ENCODE data around the gene MTG2.

DNA sequence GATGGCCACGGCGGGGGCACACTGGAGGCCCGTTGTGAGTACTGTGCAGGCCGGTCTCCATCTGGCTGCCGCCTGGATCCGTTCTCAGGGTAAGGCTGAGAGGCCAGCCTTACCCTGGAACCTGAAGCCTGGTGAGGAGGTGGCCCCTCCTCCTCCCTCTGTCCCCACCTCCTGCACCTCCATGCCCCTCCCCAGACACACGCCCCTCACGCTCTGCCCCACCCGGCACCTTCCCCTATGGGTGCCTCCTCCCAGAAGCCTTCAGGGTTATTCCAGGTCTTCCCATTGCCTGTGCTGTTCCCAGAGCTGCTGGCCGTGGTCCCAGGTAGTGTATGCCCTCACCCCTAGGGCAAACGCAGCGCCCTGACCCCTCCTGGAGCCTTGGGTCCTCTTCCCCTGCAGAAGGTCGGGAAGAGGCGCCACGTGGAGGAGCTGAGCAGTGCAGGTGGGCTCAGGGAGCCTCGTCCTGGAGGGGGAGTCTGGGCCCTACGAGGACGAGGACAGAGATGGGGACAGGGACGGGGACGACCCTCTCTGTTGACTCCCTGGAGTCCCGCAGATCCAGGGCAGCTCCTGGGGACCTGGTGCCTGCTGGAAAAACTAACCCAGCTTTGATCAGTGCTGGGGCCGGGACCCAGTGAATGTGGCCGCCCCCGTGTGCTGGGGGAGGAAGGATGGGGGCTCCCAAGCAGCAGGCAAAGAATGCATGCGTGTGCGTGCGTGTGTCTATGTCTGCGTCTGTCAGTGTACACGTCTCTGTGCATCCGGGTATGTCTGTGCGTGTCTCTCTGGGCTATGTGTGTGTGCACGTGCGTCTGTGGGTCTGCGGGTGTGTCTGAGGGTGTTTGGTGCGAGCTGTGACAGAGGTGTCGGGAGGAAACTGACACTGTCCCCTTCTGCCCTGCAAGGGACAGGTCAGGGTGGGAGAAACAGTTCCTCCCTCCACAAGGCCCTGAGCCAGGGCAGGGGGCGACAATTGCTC lies 45.4 kb downstream of the MTG2 start:
- TF ChIP-seq POLR2A (IDR thresholded peaks at IDR 0.05) = no peak
- TF ChIP-seq, protein P1, sequence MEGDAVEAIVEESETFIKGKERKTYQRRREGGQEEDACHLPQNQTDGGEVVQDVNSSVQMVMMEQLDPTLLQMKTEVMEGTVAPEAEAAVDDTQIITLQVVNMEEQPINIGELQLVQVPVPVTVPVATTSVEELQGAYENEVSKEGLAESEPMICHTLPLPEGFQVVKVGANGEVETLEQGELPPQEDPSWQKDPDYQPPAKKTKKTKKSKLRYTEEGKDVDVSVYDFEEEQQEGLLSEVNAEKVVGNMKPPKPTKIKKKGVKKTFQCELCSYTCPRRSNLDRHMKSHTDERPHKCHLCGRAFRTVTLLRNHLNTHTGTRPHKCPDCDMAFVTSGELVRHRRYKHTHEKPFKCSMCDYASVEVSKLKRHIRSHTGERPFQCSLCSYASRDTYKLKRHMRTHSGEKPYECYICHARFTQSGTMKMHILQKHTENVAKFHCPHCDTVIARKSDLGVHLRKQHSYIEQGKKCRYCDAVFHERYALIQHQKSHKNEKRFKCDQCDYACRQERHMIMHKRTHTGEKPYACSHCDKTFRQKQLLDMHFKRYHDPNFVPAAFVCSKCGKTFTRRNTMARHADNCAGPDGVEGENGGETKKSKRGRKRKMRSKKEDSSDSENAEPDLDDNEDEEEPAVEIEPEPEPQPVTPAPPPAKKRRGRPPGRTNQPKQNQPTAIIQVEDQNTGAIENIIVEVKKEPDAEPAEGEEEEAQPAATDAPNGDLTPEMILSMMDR (IDR thresholded peaks at IDR 0.05) = no peak

Measured in lower leg skin (tissue), 3 donors.